Mammary epithelial cell (primary cell): ENCODE measurements around the gene UGT1A5.

ENCODE experiments used
- CTCF ChIP-seq, 2 donors: IDR thresholded peaks in 1 of 2; conservative IDR thresholded peaks in 1 of 2; 2 replicates each; pipeline ENCODE4 v1.5.1; 2011 to 2012; ENCODE audit warnings: inconsistent platforms in 2 of 2, low read length in 2 of 2, mild to moderate bottlenecking in 2 of 2, control low read depth in 1 of 2, low read depth in 1 of 2; ENCODE audit not compliant: insufficient read depth in 1 of 2; ENCODE audit errors: extremely low read depth in 1 of 2
- EZH2 ChIP-seq: IDR thresholded peaks from 2 replicates; pipeline ENCODE4 v1.6.1; 2012; ENCODE audit warnings: low read length, inconsistent platforms, borderline replicate concordance

- TF ChIP-seq CTCF (conservative IDR thresholded peaks at IDR 0.05 in 1 of 2, IDR thresholded peaks at IDR 0.05 in 1 of 2; ENCODE audit: extremely low read depth in 1 of 2, insufficient read depth in 1 of 2, low read depth in 1 of 2, low read length in 2 of 2) (no peak), EZH2 (no peak)
Observed at GRCh38 chr2:233747283-233747544, 34.5 kb downstream of the UGT1A5 start.
